HepG2 (cell line): Measurements from ENCODE around the gene BASP1. TPM values are rescaled to one million over a fixed set of nuclear protein-coding genes. Genes with fewer than 3 reads are reported as not detected.

Experiments used
- HMG20B ChIP-seq: conservative IDR thresholded peaks from 2 replicates; pipeline ENCODE4 v1.6.1; 2016; ENCODE audit warnings: missing genetic modification reagents, missing compliant biosample characterization
- MEIS1 ChIP-seq: sonication (generic); formaldehyde crosslinking; IDR thresholded peaks from 2 replicates; pipeline ENCODE4 v1.9.0; 2021; ENCODE audit warnings: mild to moderate bottlenecking, missing genetic modification reagents, moderate library complexity, borderline replicate concordance
- ZMYM4 ChIP-seq: sonication (generic); formaldehyde crosslinking; IDR thresholded peaks from 2 replicates; pipeline ENCODE4 v1.8.1; 2023; ENCODE audit warnings: mild to moderate bottlenecking, missing genetic modification reagents
- ZNF446 ChIP-seq: sonication (generic); formaldehyde crosslinking; IDR thresholded peaks from 2 replicates; pipeline ENCODE4 v1.5.0; 2020; ENCODE audit warnings: mild to moderate bottlenecking, missing genetic modification reagents
- ZNF816 ChIP-seq: sonication (generic); formaldehyde crosslinking; IDR thresholded peaks from 2 replicates; pipeline ENCODE4 v1.8.0; 2022; ENCODE audit warnings: missing genetic modification reagents, mild to moderate bottlenecking, borderline replicate concordance
- ZSCAN31 ChIP-seq: sonication (generic); formaldehyde crosslinking; IDR thresholded peaks from 2 replicates; pipeline ENCODE4 v1.5.0; 2020; ENCODE audit warnings: low read depth, mild to moderate bottlenecking, missing genetic modification reagents
- polyA plus RNA-seq, 8 experiments: library from polyadenylated mRNA; depleted of rRNA in 3 of 8; stranded (reverse) in 7 of 8; unstranded in 1 of 8; fragments of >200 nt; fragmentation: Illumina TruSeq in 4 of 8; extraction: Trizol in 4 of 8; gene quantifications; 2 replicates each; pipeline versions ENCODE4 v1.2.1 to v1.2.3, GENCODE V29; 2011 to 2016; ENCODE audit warnings: low read depth in 4 of 8, missing spikeins in 1 of 8, mixed read lengths in 1 of 8; ENCODE audit not compliant: insufficient read depth in 1 of 8
- total RNA-seq, 5 experiments: library from RNA; depleted of rRNA; stranded (reverse); fragments of >200 nt; fragmentation: Illumina TruSeq; extraction: Trizol; gene quantifications; 2 replicates each; pipeline ENCODE4 v1.2.3, GENCODE V29; 2016; ENCODE audit warnings: low read depth in 1 of 5
- TF ChIP-seq, protein P1 (sequence below): IDR thresholded peaks from 2 replicates; pipeline ENCODE4 v1.6.1; 2016; ENCODE audit warnings: low read depth, missing genetic modification reagents, missing compliant biosample characterization
- TF ChIP-seq, protein P2 (sequence below): sonication (generic); formaldehyde crosslinking; IDR thresholded peaks from 2 replicates; pipeline ENCODE4 v1.5.0; 2020; ENCODE audit warnings: missing genetic modification reagents, mild to moderate bottlenecking, borderline replicate concordance

Gene BASP1
- total and polyA plus RNA-seq, 2 of the 13 experiments (the other 11 are each of a cell fraction or from before 2014, with no cell fraction given): 0.04 TPM; not detected in 1

DNA sequence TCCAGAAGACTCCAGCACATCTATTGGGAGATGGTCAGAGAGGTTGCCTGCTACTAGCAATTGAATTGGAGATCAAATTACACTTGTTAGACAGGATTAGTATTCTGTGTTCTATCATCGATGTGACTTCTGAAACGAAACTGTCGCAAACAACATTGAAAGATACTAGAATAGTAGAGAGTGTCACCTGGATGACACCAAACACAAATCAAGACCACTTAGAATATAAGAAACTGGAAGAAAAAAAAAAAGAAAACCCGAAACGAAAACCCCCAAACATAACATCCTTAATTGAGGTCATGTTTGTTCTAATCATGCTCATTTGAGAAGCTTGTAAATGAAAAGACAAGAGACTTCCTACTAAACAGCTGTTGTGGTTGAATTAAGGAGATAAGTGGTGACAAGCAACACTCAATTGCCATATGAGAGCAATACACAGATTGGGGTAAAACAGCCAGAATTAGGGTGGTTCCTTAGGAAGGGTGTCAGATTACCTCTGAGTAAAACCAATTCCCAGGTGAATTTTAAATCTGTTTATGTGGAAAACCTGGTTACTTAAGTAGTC is 97.6 kb downstream of the BASP1 start (continued):
- TF ChIP-seq, protein P1, sequence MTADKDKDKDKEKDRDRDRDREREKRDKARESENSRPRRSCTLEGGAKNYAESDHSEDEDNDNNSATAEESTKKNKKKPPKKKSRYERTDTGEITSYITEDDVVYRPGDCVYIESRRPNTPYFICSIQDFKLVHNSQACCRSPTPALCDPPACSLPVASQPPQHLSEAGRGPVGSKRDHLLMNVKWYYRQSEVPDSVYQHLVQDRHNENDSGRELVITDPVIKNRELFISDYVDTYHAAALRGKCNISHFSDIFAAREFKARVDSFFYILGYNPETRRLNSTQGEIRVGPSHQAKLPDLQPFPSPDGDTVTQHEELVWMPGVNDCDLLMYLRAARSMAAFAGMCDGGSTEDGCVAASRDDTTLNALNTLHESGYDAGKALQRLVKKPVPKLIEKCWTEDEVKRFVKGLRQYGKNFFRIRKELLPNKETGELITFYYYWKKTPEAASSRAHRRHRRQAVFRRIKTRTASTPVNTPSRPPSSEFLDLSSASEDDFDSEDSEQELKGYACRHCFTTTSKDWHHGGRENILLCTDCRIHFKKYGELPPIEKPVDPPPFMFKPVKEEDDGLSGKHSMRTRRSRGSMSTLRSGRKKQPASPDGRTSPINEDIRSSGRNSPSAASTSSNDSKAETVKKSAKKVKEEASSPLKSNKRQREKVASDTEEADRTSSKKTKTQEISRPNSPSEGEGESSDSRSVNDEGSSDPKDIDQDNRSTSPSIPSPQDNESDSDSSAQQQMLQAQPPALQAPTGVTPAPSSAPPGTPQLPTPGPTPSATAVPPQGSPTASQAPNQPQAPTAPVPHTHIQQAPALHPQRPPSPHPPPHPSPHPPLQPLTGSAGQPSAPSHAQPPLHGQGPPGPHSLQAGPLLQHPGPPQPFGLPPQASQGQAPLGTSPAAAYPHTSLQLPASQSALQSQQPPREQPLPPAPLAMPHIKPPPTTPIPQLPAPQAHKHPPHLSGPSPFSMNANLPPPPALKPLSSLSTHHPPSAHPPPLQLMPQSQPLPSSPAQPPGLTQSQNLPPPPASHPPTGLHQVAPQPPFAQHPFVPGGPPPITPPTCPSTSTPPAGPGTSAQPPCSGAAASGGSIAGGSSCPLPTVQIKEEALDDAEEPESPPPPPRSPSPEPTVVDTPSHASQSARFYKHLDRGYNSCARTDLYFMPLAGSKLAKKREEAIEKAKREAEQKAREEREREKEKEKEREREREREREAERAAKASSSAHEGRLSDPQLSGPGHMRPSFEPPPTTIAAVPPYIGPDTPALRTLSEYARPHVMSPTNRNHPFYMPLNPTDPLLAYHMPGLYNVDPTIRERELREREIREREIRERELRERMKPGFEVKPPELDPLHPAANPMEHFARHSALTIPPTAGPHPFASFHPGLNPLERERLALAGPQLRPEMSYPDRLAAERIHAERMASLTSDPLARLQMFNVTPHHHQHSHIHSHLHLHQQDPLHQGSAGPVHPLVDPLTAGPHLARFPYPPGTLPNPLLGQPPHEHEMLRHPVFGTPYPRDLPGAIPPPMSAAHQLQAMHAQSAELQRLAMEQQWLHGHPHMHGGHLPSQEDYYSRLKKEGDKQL: no peak
- TF ChIP-seq ZSCAN31 (CRISPR knock-in tag): no peak
- no peak for TF ChIP-seq ZNF816 (CRISPR knock-in tag)
- no peak for TF ChIP-seq MEIS1 (CRISPR knock-in tag)
- no peak for TF ChIP-seq ZNF446
- no peak for TF ChIP-seq HMG20B (CRISPR knock-in tag)
- TF ChIP-seq ZMYM4 (CRISPR knock-in tag): no peak
- TF ChIP-seq, protein P2, sequence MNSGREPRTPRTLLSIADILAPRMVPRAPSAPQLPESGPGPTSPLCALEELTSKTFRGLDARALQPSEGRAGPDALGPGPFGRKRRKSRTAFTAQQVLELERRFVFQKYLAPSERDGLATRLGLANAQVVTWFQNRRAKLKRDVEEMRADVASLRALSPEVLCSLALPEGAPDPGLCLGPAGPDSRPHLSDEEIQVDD: no peak
- TF ChIP-seq, all 625 proteins: peak for 0
